ENCODE measurements around the gene ANKRD29.
A peak's percentile ranks its signal among the peaks of the same experiment; 100 is the strongest.

Gene ANKRD29

GRCh38 chr18:23612434-23613090 lies 50.1 kb downstream of the ANKRD29 start:
- no peak for DNase-seq

- no peak for DNase-seq
Measured at GRCh38 chr18:23609390-23610023, 53.2 kb downstream of the ANKRD29 start.

- DNase-seq: no peak
Measured at GRCh38 chr18:23608211-23608610, 54.5 kb downstream of the ANKRD29 start.

GRCh38 chr18:23605941-23606340 lies 56.8 kb downstream of the ANKRD29 start:
- DNase-seq: no peak

GRCh38 chr18:23599809-23600208 lies 62.9 kb downstream of the ANKRD29 start:
- no peak for DNase-seq

- no peak for DNase-seq
Measured at GRCh38 chr18:23596183-23596582, 66.5 kb downstream of the ANKRD29 start.

- no peak for DNase-seq
Measured at GRCh38 chr18:23595591-23595990, 67.1 kb downstream of the ANKRD29 start.

GRCh38 chr18:23593720-23594119 lies 69.0 kb downstream of the ANKRD29 start:
- no peak for DNase-seq

- DNase-seq: no peak
Measured at GRCh38 chr18:23592911-23593310, 69.8 kb downstream of the ANKRD29 start.

- no peak for DNase-seq
Measured at GRCh38 chr18:23591011-23591410, 71.7 kb downstream of the ANKRD29 start.

- DNase-seq: no peak
Measured at GRCh38 chr18:23588836-23589560, 73.7 kb downstream of the ANKRD29 start.

- no peak for DNase-seq
Measured at GRCh38 chr18:23587220-23587642, 75.5 kb downstream of the ANKRD29 start.

GRCh38 chr18:23586249-23587196 lies 76.2 kb downstream of the ANKRD29 start, which contains the start of gene NPC1:
TSS of gene NPC1 (minus strand) at chr18:23586506. CDS start at chr18:23586343, 163 bp downstream.
- peak; percentile 90 for DNase-seq

- DNase-seq: no peak
Measured at GRCh38 chr18:23585897-23586248, 76.8 kb downstream of the ANKRD29 start.

- peak; percentile 17 for DNase-seq
Measured at GRCh38 chr18:23585007-23585871, 77.5 kb downstream of the ANKRD29 start.

GRCh38 chr18:23584019-23584983 lies 78.4 kb downstream of the ANKRD29 start:
- DNase-seq: no peak

GRCh38 chr18:23583071-23583865 lies 79.4 kb downstream of the ANKRD29 start:
- DNase-seq: no peak

- no peak for DNase-seq
Measured at GRCh38 chr18:23580677-23581367, 81.9 kb downstream of the ANKRD29 start.
